ENCODE data around the gene HOXB4.

The HOXB4 gene

GRCh38 chr17:48597778-48598631, 19.9 kb upstream of the HOXB4 start:
- DNase-seq (ENCODE audit: insufficient read length) (peak; percentile 61), FAIRE-seq (peak; percentile 79)
- TF ChIP-seq POLR2A (IDR thresholded peaks at IDR 0.05; ENCODE audit: low read depth, low read length) (no peak), POLR2AphosphoS5 (IDR thresholded peaks at IDR 0.05; ENCODE audit: low read depth, low read length) (no peak), TAF1 (IDR thresholded peaks at IDR 0.05; ENCODE audit: borderline replicate concordance, low read depth, low read length) (no peak)

GRCh38 chr17:48597528-48597777, 19.3 kb upstream of the HOXB4 start:
- TF ChIP-seq TAF1 (IDR thresholded peaks at IDR 0.05; ENCODE audit: borderline replicate concordance, low read depth, low read length) (no peak), POLR2A (IDR thresholded peaks at IDR 0.05; ENCODE audit: low read depth, low read length) (no peak), POLR2AphosphoS5 (IDR thresholded peaks at IDR 0.05; ENCODE audit: low read depth, low read length) (no peak)
- FAIRE-seq: no peak

GRCh38 chr17:48596735-48597527, 18.8 kb upstream of the HOXB4 start:
- no peak for DNase-seq (ENCODE audit: insufficient read length)
- FAIRE-seq: no peak
- TF ChIP-seq POLR2AphosphoS5 (IDR thresholded peaks at IDR 0.05; ENCODE audit: low read depth, low read length) (no peak), POLR2A (IDR thresholded peaks at IDR 0.05; ENCODE audit: low read depth, low read length) (no peak), TAF1 (IDR thresholded peaks at IDR 0.05; ENCODE audit: borderline replicate concordance, low read depth, low read length) (no peak)

More at GRCh38 chr17:48597528-48597777, 19.3 kb upstream of the HOXB4 start:
- no peak for DNase-seq (ENCODE audit: insufficient read length)

- FAIRE-seq: peak; percentile 40
- DNase-seq (ENCODE audit: insufficient read length): no peak
These were observed 18.0 kb upstream of the HOXB4 start for GRCh38 chr17:48596000-48596734.

GRCh38 chr17:48595278-48595999, 17.3 kb upstream of the HOXB4 start:
- DNase-seq (ENCODE audit: insufficient read length) (no peak), FAIRE-seq (no peak)
- no peak for TF ChIP-seq POLR2A (IDR thresholded peaks at IDR 0.05; ENCODE audit: low read depth, low read length)
- no peak for TF ChIP-seq TAF1 (IDR thresholded peaks at IDR 0.05; ENCODE audit: borderline replicate concordance, low read depth, low read length)
- no peak for TF ChIP-seq POLR2AphosphoS5 (IDR thresholded peaks at IDR 0.05; ENCODE audit: low read depth, low read length)

More at GRCh38 chr17:48596000-48596734, 18.0 kb upstream of the HOXB4 start:
- TF ChIP-seq TAF1 (IDR thresholded peaks at IDR 0.05; ENCODE audit: borderline replicate concordance, low read depth, low read length) (no peak), POLR2A (IDR thresholded peaks at IDR 0.05; ENCODE audit: low read depth, low read length) (no peak)

GRCh38 chr17:48594538-48595277, 16.6 kb upstream of the HOXB4 start:
- no peak for DNase-seq (ENCODE audit: insufficient read length)

GRCh38 chr17:48593840-48594537, 15.8 kb upstream of the HOXB4 start:
- TF ChIP-seq TAF1 (IDR thresholded peaks at IDR 0.05; ENCODE audit: borderline replicate concordance, low read depth, low read length) (no peak), POLR2A (IDR thresholded peaks at IDR 0.05; ENCODE audit: low read depth, low read length) (no peak), POLR2AphosphoS5 (IDR thresholded peaks at IDR 0.05; ENCODE audit: low read depth, low read length) (no peak)
- DNase-seq (ENCODE audit: insufficient read length): peak; percentile 91
- FAIRE-seq: peak; percentile 88

More at GRCh38 chr17:48594538-48595277, 16.6 kb upstream of the HOXB4 start:
- TF ChIP-seq POLR2A (IDR thresholded peaks at IDR 0.05; ENCODE audit: low read depth, low read length): no peak
- TF ChIP-seq TAF1 (IDR thresholded peaks at IDR 0.05; ENCODE audit: borderline replicate concordance, low read depth, low read length): no peak
- no peak for TF ChIP-seq POLR2AphosphoS5 (IDR thresholded peaks at IDR 0.05; ENCODE audit: low read depth, low read length)
- FAIRE-seq: no peak

GRCh38 chr17:48593126-48593829, 15.1 kb upstream of the HOXB4 start, which contains the start of gene HOXB5:
TSS of gene HOXB5 (minus strand) at chr17:48593779. CDS start at chr17:48593682, 97 bp downstream.
- no peak for TF ChIP-seq TAF1 (IDR thresholded peaks at IDR 0.05; ENCODE audit: borderline replicate concordance, low read depth, low read length)
- no peak for TF ChIP-seq POLR2A (IDR thresholded peaks at IDR 0.05; ENCODE audit: low read depth, low read length)
- no peak for TF ChIP-seq POLR2AphosphoS5 (IDR thresholded peaks at IDR 0.05; ENCODE audit: low read depth, low read length)
- no peak for DNase-seq (ENCODE audit: insufficient read length)
- peak; percentile 89 for FAIRE-seq

- TF ChIP-seq TAF1 (IDR thresholded peaks at IDR 0.05; ENCODE audit: borderline replicate concordance, low read depth, low read length) (no peak), POLR2AphosphoS5 (IDR thresholded peaks at IDR 0.05; ENCODE audit: low read depth, low read length) (no peak), POLR2A (IDR thresholded peaks at IDR 0.05; ENCODE audit: low read depth, low read length) (no peak)
- DNase-seq (ENCODE audit: insufficient read length) (no peak), FAIRE-seq (peak; percentile 38)
These were observed 14.4 kb upstream of the HOXB4 start for GRCh38 chr17:48592577-48592976.
